Neuronal stem cell (in vitro differentiated cells): ENCODE measurements around the gene HSF5.

ENCODE experiments used
- DNase-seq: peaks from one replicate; pipeline ENCODE4 v3.0.0-alpha.2; 2013; ENCODE audit warnings: low spot score
- H2AFZ ChIP-seq: one replicate; pipeline ENCODE4 v1.6.1; 2013; ENCODE audit warnings: mild to moderate bottlenecking, low read length, inconsistent platforms
- H2AK5ac ChIP-seq: 2 replicates; pipeline ENCODE4 v1.6.1; 2013; ENCODE audit warnings: low read depth, mild to moderate bottlenecking, inconsistent platforms, low read length, moderate library complexity, mixed read lengths
- H2BK120ac ChIP-seq: 2 replicates; pipeline ENCODE4 v1.6.1; 2013; ENCODE audit warnings: low read depth, mild to moderate bottlenecking, inconsistent platforms, low read length, moderate library complexity, mixed read lengths
- H2BK12ac ChIP-seq: one replicate; pipeline ENCODE4 v1.6.1; 2013; ENCODE audit warnings: low read length, inconsistent platforms
- H2BK15ac ChIP-seq: 2 replicates; pipeline ENCODE4 v1.6.1; 2013; ENCODE audit warnings: mild to moderate bottlenecking, low read length, inconsistent platforms, mixed read lengths
- H2BK5ac ChIP-seq: one replicate; pipeline ENCODE4 v1.6.1; 2013; ENCODE audit warnings: inconsistent platforms, mild to moderate bottlenecking, low read length, moderate library complexity
- H3K14ac ChIP-seq: one replicate; pipeline ENCODE4 v1.6.1; 2013; ENCODE audit warnings: low read length, inconsistent platforms
- H3K18ac ChIP-seq: 2 replicates; pipeline ENCODE4 v1.6.1; 2013; ENCODE audit warnings: low read length, inconsistent platforms
- H3K23ac ChIP-seq: 2 replicates; pipeline ENCODE4 v1.6.1; 2013; ENCODE audit warnings: low read depth, mild to moderate bottlenecking, mixed read lengths, low read length, inconsistent platforms; ENCODE audit not compliant: poor library complexity
- H3K27ac ChIP-seq: replicated peaks from 3 replicates; pipeline ENCODE4 v1.5.1; 2013; ENCODE audit warnings: low read length, inconsistent platforms
- H3K27me3 ChIP-seq, 3 experiments: 2 replicates each; pipeline ENCODE4 v1.6.1; 2013; ENCODE audit warnings: low read length in 3 of 3, mild to moderate bottlenecking in 2 of 3, inconsistent platforms in 1 of 3, low read depth in 1 of 3, mixed read lengths in 1 of 3, moderate library complexity in 1 of 3; ENCODE audit not compliant: control insufficient read depth in 3 of 3, insufficient read depth in 3 of 3
- H3K36me3 ChIP-seq, 2 donors: replicated peaks in 1 of 2; 2 replicates each; pipeline ENCODE4 v1.6.1; 2013; ENCODE audit warnings: low read length in 2 of 2; ENCODE audit not compliant: control insufficient read depth in 2 of 2, insufficient read depth in 2 of 2
- H3K4ac ChIP-seq: 2 replicates; pipeline ENCODE4 v1.6.1; 2013; ENCODE audit warnings: inconsistent platforms, mild to moderate bottlenecking, low read length, moderate library complexity
- H3K4me1 ChIP-seq, 2 donors: 1 replicate in 1 of 2; 2 replicates in 1 of 2; pipeline ENCODE4 v1.6.1; 2013; ENCODE audit warnings: low read length in 2 of 2, low read depth in 1 of 2; ENCODE audit not compliant: control insufficient read depth in 2 of 2, insufficient read depth in 1 of 2
- H3K4me2 ChIP-seq: one replicate; pipeline ENCODE4 v1.6.1; 2013; ENCODE audit warnings: mild to moderate bottlenecking, low read length, inconsistent platforms; ENCODE audit not compliant: insufficient read depth, poor library complexity, severe bottlenecking
- H3K4me3 ChIP-seq, 2 donors: 2 replicates each; pipeline ENCODE4 v1.5.1; 2013; ENCODE audit warnings: low read length in 2 of 2, mild to moderate bottlenecking in 2 of 2, inconsistent platforms in 1 of 2, moderate library complexity in 1 of 2
- H3K79me1 ChIP-seq: one replicate; pipeline ENCODE4 v1.6.1; 2013; ENCODE audit warnings: low read depth, mild to moderate bottlenecking, inconsistent platforms, low read length, moderate library complexity
- H3K9ac ChIP-seq: one replicate; pipeline ENCODE4 v1.6.1; 2013; ENCODE audit warnings: mild to moderate bottlenecking, low read depth, low read length, inconsistent platforms; ENCODE audit not compliant: poor library complexity
- H3K9me3 ChIP-seq, 2 donors: replicated peaks in 1 of 2; 2 replicates each; pipeline versions ENCODE3 to v1.6.1; 2013; ENCODE audit warnings: low read length in 2 of 2, mild to moderate bottlenecking in 2 of 2, inconsistent platforms in 1 of 2, low read depth in 1 of 2, mixed read lengths in 1 of 2, moderate library complexity in 1 of 2; ENCODE audit not compliant: control insufficient read depth in 2 of 2, insufficient read depth in 1 of 2
- H4K8ac ChIP-seq: one replicate; pipeline ENCODE4 v1.6.1; 2013; ENCODE audit warnings: low read depth, mild to moderate bottlenecking, inconsistent platforms, low read length, moderate library complexity
- H4K91ac ChIP-seq: one replicate; pipeline ENCODE4 v1.6.1; 2013; ENCODE audit warnings: low read length, low read depth, mild to moderate bottlenecking, inconsistent platforms; ENCODE audit not compliant: poor library complexity
- WGBS, 2 donors: extraction: QIAGEN DNeasy Blood & Tissue Kit; methylation state at CpG; one replicate each; pipeline ENCODE4 v1.1.7; 2013; ENCODE audit warnings: missing lambda C conversion rate in 2 of 2, mixed read lengths in 1 of 2; ENCODE audit not compliant: insufficient read length in 2 of 2, insufficient replicate concordance in 1 of 2; ENCODE audit errors: extremely low coverage in 2 of 2; 5-methylcytosine and 5-hydroxymethylcytosine counted together

The HSF5 gene

DNA sequence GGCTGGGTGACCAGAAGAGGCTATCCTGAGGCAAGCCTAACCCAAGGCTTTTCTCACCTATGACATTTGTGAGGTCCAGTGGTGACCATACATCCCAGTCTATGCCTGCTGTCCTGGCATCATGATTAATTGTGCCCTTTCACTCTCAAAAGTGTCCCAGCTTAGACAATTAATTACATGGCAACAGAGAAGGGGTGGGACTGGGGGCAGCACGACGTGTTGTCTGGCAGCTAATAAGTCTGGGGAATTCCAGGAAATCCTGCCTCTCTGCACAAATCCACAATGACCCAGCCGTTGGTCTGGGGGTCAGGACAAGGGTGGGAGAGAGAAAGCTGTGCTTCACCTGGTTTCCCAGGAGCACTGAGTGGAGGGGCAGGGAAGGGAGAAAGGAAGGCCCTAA, 40.2 kb upstream of the HSF5 start:
- peaks cover 10 to 15% of the 10 kb centered on the region in 2 donors for H3K4me1 ChIP-seq
- no peak overlapping the region for H3K27ac ChIP-seq
- no peak overlapping the region for H3K18ac ChIP-seq
- DNase-seq: no peak
- no peak overlapping the region for H2BK5ac ChIP-seq
- no peak overlapping the region for H2AFZ ChIP-seq
- no peak overlapping the region for H3K4me3 ChIP-seq
- WGBS, 2 donors: no CpG with 5 or more reads among the region's 3 CpGs
- H2BK12ac ChIP-seq: no peak overlapping the region
- H3K9ac ChIP-seq: no peak overlapping the region
- no peaks in the 10 kb centered on the region for H3K79me1 ChIP-seq
- no peak overlapping the region for H4K91ac ChIP-seq
- H3K4me2 ChIP-seq: no peak overlapping the region
- no peaks in the 10 kb centered on the region for H3K9me3 ChIP-seq
- no peak overlapping the region for H4K8ac ChIP-seq
- H3K4ac ChIP-seq: no peak overlapping the region
- peak overlapping the region; percentile 12 for H3K23ac ChIP-seq
- no peaks in the 10 kb centered on the region for H3K36me3 ChIP-seq
- peaks cover 0 to 66% (median 2%) of the 10 kb centered on the region in 3 experiments for H3K27me3 ChIP-seq
- no peak overlapping the region for H2BK120ac ChIP-seq
- no peak overlapping the region for H3K14ac ChIP-seq
- no peak overlapping the region for H2BK15ac ChIP-seq
- H2AK5ac ChIP-seq: no peak overlapping the region

DNA sequence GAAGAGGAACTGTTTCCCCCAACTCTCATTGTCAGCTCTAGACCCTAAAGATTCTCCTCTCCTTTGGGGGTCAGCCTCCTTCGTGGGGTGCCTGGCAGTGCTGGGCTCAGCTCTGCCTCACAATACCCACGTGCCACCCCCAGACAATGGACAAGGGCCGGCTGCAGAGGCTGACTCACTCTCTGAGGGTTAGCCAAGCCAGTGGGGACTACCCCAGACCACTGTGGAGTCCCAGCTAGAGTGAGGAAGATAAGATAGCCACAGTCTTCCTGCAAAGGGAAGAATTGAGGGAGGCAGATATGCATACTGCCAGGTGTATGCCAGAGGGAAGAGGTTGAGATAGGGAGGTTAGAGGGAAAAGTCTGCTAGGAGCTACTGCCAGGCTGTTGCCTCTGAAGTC, 39.7 kb upstream of the HSF5 start:
- Histone ChIP-seq H4K91ac (no peak overlapping the region), H4K8ac (no peak overlapping the region), H3K4me2 (no peak overlapping the region), H2AK5ac (no peak overlapping the region), H3K23ac (no peak overlapping the region), H2BK5ac (no peak overlapping the region), H3K4ac (no peak overlapping the region), H3K4me3 (no peak overlapping the region), H2BK15ac (no peak overlapping the region), H3K9ac (no peak overlapping the region), H2BK120ac (no peak overlapping the region), H3K9me3 (no peaks in the 10 kb centered on the region), H3K14ac (no peak overlapping the region), H3K18ac (no peak overlapping the region), H2AFZ (no peak overlapping the region), H2BK12ac (no peak overlapping the region), H3K36me3 (no peaks in the 10 kb centered on the region), H3K79me1 (no peaks in the 10 kb centered on the region), H3K27ac (no peak overlapping the region), H3K27me3 (peaks cover 0 to 63% (median 2%) of the 10 kb centered on the region in 3 experiments), H3K4me1 (peaks cover 9 to 15% of the 10 kb centered on the region in 2 donors)
- WGBS, 2 donors: no CpG with 5 or more reads among the region's 3 CpGs
- DNase-seq: no peak

DNA sequence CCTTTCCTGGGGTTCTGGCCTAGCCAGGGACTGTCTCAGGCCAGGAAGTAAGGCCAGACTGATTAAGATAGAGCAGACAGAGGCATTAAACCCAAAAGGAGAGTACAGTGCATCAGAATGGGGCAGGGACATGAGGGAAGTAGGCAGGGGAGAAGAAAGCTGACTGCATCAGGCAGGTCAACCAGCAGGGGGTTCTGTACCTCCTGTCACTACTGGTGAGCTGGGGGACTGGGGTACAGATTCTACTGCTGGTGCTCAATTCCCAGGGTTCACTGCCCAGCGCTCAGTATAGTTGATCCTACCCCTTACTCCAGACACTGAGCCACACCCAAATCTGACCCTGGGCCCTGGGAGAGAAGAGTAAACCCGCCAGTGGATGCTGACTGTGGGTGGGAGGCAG, 39.1 kb upstream of the HSF5 start:
- WGBS, 2 donors: no CpG with 5 or more reads among the region's 2 CpGs
- H3K27ac ChIP-seq: no peak overlapping the region
- peaks cover 0 to 56% (median 2%) of the 10 kb centered on the region in 3 experiments for H3K27me3 ChIP-seq
- no peak overlapping the region for H3K4ac ChIP-seq
- H3K9me3 ChIP-seq: no peaks in the 10 kb centered on the region
- no peak overlapping the region for H3K23ac ChIP-seq
- no peak overlapping the region for H3K9ac ChIP-seq
- no peak overlapping the region for H3K4me3 ChIP-seq
- H4K91ac ChIP-seq: no peak overlapping the region
- no peak overlapping the region for H2BK5ac ChIP-seq
- H3K36me3 ChIP-seq: no peaks in the 10 kb centered on the region
- H3K4me2 ChIP-seq: no peak overlapping the region
- no peak overlapping the region for H4K8ac ChIP-seq
- peaks cover 3 to 9% of the 10 kb centered on the region in 2 donors for H3K4me1 ChIP-seq
- no peak overlapping the region for H2AFZ ChIP-seq
- no peak for DNase-seq
- no peaks in the 10 kb centered on the region for H3K79me1 ChIP-seq
- no peak overlapping the region for H2BK12ac ChIP-seq
- no peak overlapping the region for H3K14ac ChIP-seq
- H2BK15ac ChIP-seq: no peak overlapping the region
- no peak overlapping the region for H2AK5ac ChIP-seq
- no peak overlapping the region for H2BK120ac ChIP-seq
- H3K18ac ChIP-seq: no peak overlapping the region

DNA sequence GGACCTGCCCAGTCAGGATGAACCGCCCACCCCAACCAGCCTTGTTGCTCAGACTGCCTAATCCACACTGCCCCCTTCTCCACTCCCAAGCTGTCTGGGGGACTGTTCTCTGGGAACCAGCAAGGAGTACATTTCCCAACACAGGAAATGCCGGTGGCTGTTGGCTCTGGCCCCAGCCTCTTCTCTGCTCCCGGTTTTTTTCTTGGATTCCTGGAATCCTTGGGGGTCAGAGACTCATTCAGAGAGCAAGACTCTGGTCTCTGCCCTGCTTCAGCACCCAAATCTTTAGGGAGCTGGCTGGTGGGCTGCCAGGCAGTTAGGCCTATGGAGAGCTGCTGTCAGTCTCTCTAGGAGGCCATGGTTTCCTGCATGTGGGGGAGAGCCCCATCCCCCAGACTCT, 37.0 kb upstream of the HSF5 start:
- Histone ChIP-seq H3K27ac (no peak overlapping the region), H2BK120ac (no peak overlapping the region), H3K14ac (no peak overlapping the region)

More for the DNA sequence above, 37.0 kb upstream of the HSF5 start:
- no peak overlapping the region for H2AK5ac ChIP-seq
- H2BK15ac ChIP-seq: no peak overlapping the region
- peak overlapping the region in 1 of 2 donors; percentile 1 for H3K4me3 ChIP-seq
- H3K79me1 ChIP-seq: no peaks in the 10 kb centered on the region
- no peak for DNase-seq
- H3K4me2 ChIP-seq: no peak overlapping the region
- no peak overlapping the region for H3K18ac ChIP-seq
- no peak overlapping the region for H3K23ac ChIP-seq
- WGBS, 2 donors: no CpG with 5 or more reads among the region's 3 CpGs
- H3K4ac ChIP-seq: no peak overlapping the region
- no peak overlapping the region for H4K8ac ChIP-seq
- peak overlapping the region; percentile 72 for H2AFZ ChIP-seq
- H3K9ac ChIP-seq: no peak overlapping the region
- no peak overlapping the region for H2BK12ac ChIP-seq
- no peak overlapping the region for H4K91ac ChIP-seq
- H2BK5ac ChIP-seq: no peak overlapping the region
- no peaks in the 10 kb centered on the region for H3K9me3 ChIP-seq
- H3K27me3 ChIP-seq: peaks cover 0 to 40% (median 0%) of the 10 kb centered on the region in 3 experiments
- peaks cover 0 to 3% of the 10 kb centered on the region in 2 donors for H3K4me1 ChIP-seq
- no peaks in the 10 kb centered on the region for H3K36me3 ChIP-seq
